Neuron (in vitro differentiated cells): ENCODE data around the gene ZNF559.
"Not testable (repeated sequence)": the region's sequence is repeated elsewhere in the genome, so short reads cannot be mapped to it uniquely, and the experiment has no call there.

Experiments used
- H2AFZ ChIP-seq: one replicate; pipeline ENCODE4 v1.6.1; 2013; ENCODE audit warnings: low read depth, mild to moderate bottlenecking, inconsistent platforms, low read length, moderate library complexity
- H3K27me3 ChIP-seq: one replicate; pipeline ENCODE4 v1.6.1; 2013; ENCODE audit warnings: low read length; ENCODE audit not compliant: insufficient read depth
- H3K36me3 ChIP-seq: one replicate; pipeline ENCODE4 v1.6.1; 2013; ENCODE audit warnings: low read length; ENCODE audit not compliant: insufficient read depth
- H3K4me1 ChIP-seq: one replicate; pipeline ENCODE4 v1.6.1; 2013; ENCODE audit warnings: low read length; ENCODE audit not compliant: insufficient read depth
- H3K4me3 ChIP-seq: 2 replicates; pipeline ENCODE4 v1.5.1; 2013; ENCODE audit warnings: mild to moderate bottlenecking, low read length, moderate library complexity
- H3K9me3 ChIP-seq: one replicate; pipeline ENCODE4 v1.6.1; 2013; ENCODE audit warnings: low read length

The ZNF559 gene

GRCh38 chr19:9323919-9324583, at the start of gene ZNF559:
TSS of gene ZNF559 (plus strand) at chr19:9324179. CDS start at chr19:9338550, 14,371 bp downstream.
- peak within 1 kb of the TSS; percentile 90 for H2AFZ ChIP-seq
- H3K27me3 ChIP-seq = no peaks in the 10 kb centered on the region
- H3K9me3 ChIP-seq = peaks cover 16% of the 10 kb centered on the region
- H3K36me3 ChIP-seq = peaks cover 3% of the 10 kb centered on the region
- H3K4me1 ChIP-seq = no peaks in the 10 kb centered on the region
- H3K4me3 ChIP-seq = peak within 1 kb of the TSS; percentile 54

GRCh38 chr19:9283485-9283884, 40.5 kb upstream of the ZNF559 start:
- H2AFZ ChIP-seq, H3K27me3 ChIP-seq, H3K4me1 ChIP-seq, H3K36me3 ChIP-seq, H3K9me3 ChIP-seq, H3K4me3 ChIP-seq: not testable (repeated sequence)

- Histone ChIP-seq H3K36me3 (peaks cover 6% of the 10 kb centered on the region), H3K4me1 (no peaks in the 10 kb centered on the region), H3K27me3 (no peaks in the 10 kb centered on the region), H3K4me3 (no peak overlapping the region), H2AFZ (no peak overlapping the region), H3K9me3 (peaks cover 25% of the 10 kb centered on the region)
Measured at GRCh38 chr19:9289231-9289884, 34.6 kb upstream of the ZNF559 start.

- Histone ChIP-seq H3K36me3 (peaks cover 46% of the 10 kb centered on the region), H2AFZ (no peak overlapping the region), H3K4me1 (no peaks in the 10 kb centered on the region), H3K9me3 (peaks cover 52% of the 10 kb centered on the region), H3K27me3 (no peaks in the 10 kb centered on the region), H3K4me3 (no peak overlapping the region)
Measured at GRCh38 chr19:9295411-9295849, 28.5 kb upstream of the ZNF559 start.

- Histone ChIP-seq H2AFZ (no peak overlapping the region), H3K27me3 (no peaks in the 10 kb centered on the region), H3K4me1 (no peaks in the 10 kb centered on the region), H3K4me3 (no peak overlapping the region), H3K9me3 (peaks cover 60% of the 10 kb centered on the region), H3K36me3 (peaks cover 55% of the 10 kb centered on the region)
Measured at GRCh38 chr19:9296336-9296735, 27.6 kb upstream of the ZNF559 start.

- H3K27me3 ChIP-seq = no peaks in the 10 kb centered on the region
- H3K36me3 ChIP-seq = peaks cover 12% of the 10 kb centered on the region
- no peak overlapping the region for H2AFZ ChIP-seq
- peaks cover 20% of the 10 kb centered on the region for H3K9me3 ChIP-seq
- H3K4me1 ChIP-seq = peaks cover 4% of the 10 kb centered on the region
- H3K4me3 ChIP-seq = no peak overlapping the region
Measured at GRCh38 chr19:9306443-9306842, 17.5 kb upstream of the ZNF559 start.

- Histone ChIP-seq H3K4me1 (peaks cover 4% of the 10 kb centered on the region), H3K27me3 (no peaks in the 10 kb centered on the region), H3K36me3 (peaks cover 2% of the 10 kb centered on the region), H3K4me3 (peak overlapping the region; percentile 97), H2AFZ (no peak overlapping the region), H3K9me3 (peaks cover 10% of the 10 kb centered on the region)
Measured at GRCh38 chr19:9308091-9308770, 15.7 kb upstream of the ZNF559 start.

GRCh38 chr19:9309139-9309973, 14.6 kb upstream of the ZNF559 start, which contains the start of gene ZNF699:
TSS of gene ZNF699 (minus strand) at chr19:9309838. CDS start at chr19:9305119, 4,719 bp downstream.
- Histone ChIP-seq H3K36me3 (no peaks in the 10 kb centered on the region), H3K4me3 (peak within 1 kb of the TSS; percentile 97), H2AFZ (peak within 1 kb of the TSS; percentile 97), H3K9me3 (peaks cover 6% of the 10 kb centered on the region), H3K27me3 (no peaks in the 10 kb centered on the region), H3K4me1 (peaks cover 4% of the 10 kb centered on the region)

- no peaks in the 10 kb centered on the region for H3K27me3 ChIP-seq
Measured at GRCh38 chr19:9309974-9310446, 14.0 kb upstream of the ZNF559 start.

GRCh38 chr19:9313756-9314155, 10.2 kb upstream of the ZNF559 start:
- no peaks in the 10 kb centered on the region for H3K27me3 ChIP-seq
- H2AFZ ChIP-seq = no peak overlapping the region
- no peaks in the 10 kb centered on the region for H3K36me3 ChIP-seq
- H3K4me1 ChIP-seq = no peaks in the 10 kb centered on the region
- no peaks in the 10 kb centered on the region for H3K9me3 ChIP-seq
- no peak overlapping the region for H3K4me3 ChIP-seq

More at GRCh38 chr19:9309974-9310446, 14.0 kb upstream of the ZNF559 start:
- peak overlapping the region; percentile 97 for H2AFZ ChIP-seq
- H3K36me3 ChIP-seq = no peaks in the 10 kb centered on the region
- peaks cover 2% of the 10 kb centered on the region for H3K9me3 ChIP-seq
- peak overlapping the region; percentile 97 for H3K4me3 ChIP-seq
- peaks cover 4% of the 10 kb centered on the region for H3K4me1 ChIP-seq

- no peak overlapping the region for H3K4me3 ChIP-seq
- no peaks in the 10 kb centered on the region for H3K4me1 ChIP-seq
- no peaks in the 10 kb centered on the region for H3K36me3 ChIP-seq
- H2AFZ ChIP-seq = no peak overlapping the region
- no peaks in the 10 kb centered on the region for H3K27me3 ChIP-seq
- H3K9me3 ChIP-seq = peaks cover 9% of the 10 kb centered on the region
Measured at GRCh38 chr19:9321338-9321737, 2.6 kb upstream of the ZNF559 start.

- not testable (repeated sequence) for H3K4me3 ChIP-seq, H2AFZ ChIP-seq, H3K36me3 ChIP-seq
Measured at GRCh38 chr19:9321756-9322155, 2.2 kb upstream of the ZNF559 start.

More at GRCh38 chr19:9321756-9322155, 2.2 kb upstream of the ZNF559 start:
- not testable (repeated sequence) for H3K9me3 ChIP-seq, H3K27me3 ChIP-seq, H3K4me1 ChIP-seq
